ENCODE results near the gene RPL7A. TPM values are rescaled to one million over a fixed set of nuclear protein-coding genes. Genes with fewer than 3 reads are reported as not detected.
"Not testable (repeated sequence)": the region's sequence is repeated elsewhere in the genome, so short reads cannot be mapped to it uniquely, and the experiment has no call there.

Gene RPL7A
- total and polyA plus RNA-seq, 3 donors from 2014 or later, result 856 to 1,924 (median 1,453) TPM

GRCh38 chr9:133332381-133332730 lies 15.7 kb upstream of the RPL7A start:
- Histone ChIP-seq H3K27me3 (no peaks in the 10 kb centered on the region), H3K9me3 (no peaks in the 10 kb centered on the region), H3K36me3 (ENCODE audit: low read depth, missing control alignments) (no peaks in the 10 kb centered on the region), H3K4me3 (no peak overlapping the region), H3K27ac (no peak overlapping the region), H3K4me1 (peaks cover 13% of the 10 kb centered on the region)
- no peak for DNase-seq
- TF ChIP-seq POLR2A (IDR thresholded peaks at IDR 0.05), result no peak
- TF ChIP-seq CTCF (IDR thresholded peaks at IDR 0.05), result no peak
- WGBS, 2 donors, result 76 to 82% methylated on average over 16 to 20 of the region's 20 CpGs
- intact Hi-C loops (cut with DNase I; ENCODE audit: low total_unique reads), result no loop called here

GRCh38 chr9:133333011-133333410 lies 15.0 kb upstream of the RPL7A start:
- intact Hi-C loops (cut with DNase I; ENCODE audit: low total_unique reads), result no loop called here
- 89 to 90% methylated on average over 10 to 11 of the region's 11 CpGs for whole genome bisulfite sequencing, 2 donors

GRCh38 chr9:133333566-133333965 lies 14.5 kb upstream of the RPL7A start:
- intact Hi-C loops (cut with DNase I; ENCODE audit: low total_unique reads), result no loop called here
- DNase-seq, result no peak
- 90% methylated on average over 8 to 10 of the region's 10 CpGs for WGBS, 2 donors
- Histone ChIP-seq H3K4me3 (no peak overlapping the region), H3K27ac (no peak overlapping the region), H3K4me1 (peaks cover 13% of the 10 kb centered on the region), H3K36me3 (ENCODE audit: low read depth, missing control alignments) (no peaks in the 10 kb centered on the region), H3K9me3 (no peaks in the 10 kb centered on the region), H3K27me3 (no peaks in the 10 kb centered on the region)
- TF ChIP-seq POLR2A (IDR thresholded peaks at IDR 0.05) (no peak), CTCF (IDR thresholded peaks at IDR 0.05) (no peak)

More at GRCh38 chr9:133333011-133333410, 15.0 kb upstream of the RPL7A start:
- H3K4me3 ChIP-seq, result no peak overlapping the region
- H3K27me3 ChIP-seq, result no peaks in the 10 kb centered on the region
- TF ChIP-seq CTCF (IDR thresholded peaks at IDR 0.05) (no peak), POLR2A (IDR thresholded peaks at IDR 0.05) (no peak)
- DNase-seq, result no peak
- peaks cover 13% of the 10 kb centered on the region for H3K4me1 ChIP-seq
- no peaks in the 10 kb centered on the region for H3K9me3 ChIP-seq
- H3K36me3 ChIP-seq (ENCODE audit: low read depth, missing control alignments), result no peaks in the 10 kb centered on the region
- H3K27ac ChIP-seq, result no peak overlapping the region

- Histone ChIP-seq H3K36me3 (ENCODE audit: low read depth, missing control alignments) (no peaks in the 10 kb centered on the region), H3K9me3 (no peaks in the 10 kb centered on the region), H3K4me3 (no peak overlapping the region), H3K27ac (no peak overlapping the region), H3K4me1 (peaks cover 13% of the 10 kb centered on the region), H3K27me3 (no peaks in the 10 kb centered on the region)
- intact Hi-C loops (cut with DNase I; ENCODE audit: low total_unique reads), result no loop called here
- 79 to 85% methylated on average over 5 to 6 of the region's 6 CpGs for WGBS, 2 donors
- DNase-seq, result no peak
- TF ChIP-seq CTCF (IDR thresholded peaks at IDR 0.05) (no peak), POLR2A (IDR thresholded peaks at IDR 0.05) (no peak)
These were observed 13.9 kb upstream of the RPL7A start for GRCh38 chr9:133334161-133334560.

- DNase-seq; H3K9me3 ChIP-seq; intact Hi-C loops (cut with DNase I; ENCODE audit: low total_unique reads); H3K27ac ChIP-seq; H3K27me3 ChIP-seq; H3K4me3 ChIP-seq; H3K36me3 ChIP-seq (ENCODE audit: low read depth, missing control alignments): not testable (repeated sequence)
- 63 to 82% methylated on average over 11 of the region's 11 CpGs for WGBS, 2 donors
- H3K4me1 ChIP-seq, result peaks cover 13% of the 10 kb centered on the region
These were observed 13.1 kb upstream of the RPL7A start for GRCh38 chr9:133334888-133335287.
